Activated naive CD4-positive, alpha-beta T cell treated with anti-CD3 and anti-CD28 coated beads, Interleukin-2, amount 50 U/mL, for 16 hours (primary cell): ENCODE results near the gene FTCDNL1.

Experiments used
- DNase-seq: peaks from one replicate; pipeline ENCODE4 v3.0.0-alpha.2; 2020

Gene FTCDNL1

DNA sequence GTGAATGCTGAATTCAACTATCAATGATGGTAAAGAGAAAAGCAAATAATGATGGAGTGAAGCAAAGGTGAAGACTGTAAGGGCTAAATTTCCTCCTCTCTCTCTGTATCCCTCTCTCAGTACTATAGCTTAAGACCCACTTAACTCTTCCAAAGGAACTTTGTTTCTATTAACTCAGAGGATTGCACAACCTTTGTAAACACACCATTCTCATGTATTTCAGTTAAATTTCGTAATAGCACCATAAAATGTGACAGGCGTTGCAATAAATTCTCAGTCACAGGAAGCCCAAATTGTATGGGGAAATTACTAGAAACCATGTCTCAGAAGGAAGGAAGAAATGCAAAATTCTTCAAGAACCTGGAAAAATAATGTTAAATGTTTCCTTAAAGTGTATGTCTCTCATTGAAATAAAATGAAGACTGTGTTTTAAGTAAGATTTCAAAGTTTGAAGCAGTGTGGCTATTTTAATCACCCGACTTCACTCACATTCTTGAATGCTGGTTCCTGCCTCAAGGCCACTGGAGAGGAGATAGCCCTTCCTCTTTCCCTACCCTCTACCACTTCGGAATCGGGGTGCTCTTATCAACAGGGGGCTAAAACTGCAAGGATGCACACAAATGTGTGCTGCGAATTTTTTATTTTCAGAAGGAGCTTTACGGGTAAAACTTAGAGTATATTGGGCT is 112.1 kb downstream of the FTCDNL1 start:
- no peak for DNase-seq

DNA sequence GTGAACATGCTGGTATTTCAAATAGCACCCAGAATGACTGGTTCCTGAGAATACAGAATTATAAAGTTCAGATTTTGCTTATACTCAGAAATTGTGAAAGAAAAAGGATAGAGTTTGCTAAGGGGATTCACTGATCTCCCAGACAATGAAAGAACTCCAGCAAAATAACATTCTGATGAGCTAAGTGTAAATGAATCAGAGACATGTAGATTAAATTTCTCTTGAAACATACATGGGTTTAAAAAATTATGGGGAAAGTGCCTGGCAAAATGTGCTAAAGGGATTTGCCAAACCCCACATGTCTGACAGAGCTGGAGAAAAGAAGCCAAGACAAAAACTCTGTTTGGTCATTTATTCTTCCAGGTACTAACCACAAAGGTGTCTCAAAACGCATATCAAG is 116.3 kb downstream of the FTCDNL1 start:
- DNase-seq = no peak

DNA sequence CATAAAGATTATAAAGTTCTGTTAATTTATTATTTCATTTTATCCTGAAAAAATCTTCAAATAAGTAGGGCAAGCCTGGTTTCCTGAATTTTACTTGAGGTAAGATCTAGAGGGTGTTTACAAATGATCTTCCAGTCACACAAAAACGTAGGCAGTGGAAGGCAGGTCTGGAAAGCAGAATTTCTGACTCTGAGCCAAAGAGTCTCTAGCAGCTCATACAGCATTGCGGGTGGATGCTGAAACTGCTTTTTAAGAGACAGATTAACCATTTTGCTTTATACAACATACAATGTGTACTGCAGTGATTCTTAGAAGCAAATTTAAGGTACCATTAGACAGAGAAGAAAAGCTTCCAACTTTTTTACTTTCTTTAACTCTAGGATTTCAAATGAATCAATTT is 117.0 kb downstream of the FTCDNL1 start:
- no peak for DNase-seq

- no peak for DNase-seq
These were observed 123.2 kb downstream of the FTCDNL1 start for GRCh38 chr2:199727801-199728200.

DNA sequence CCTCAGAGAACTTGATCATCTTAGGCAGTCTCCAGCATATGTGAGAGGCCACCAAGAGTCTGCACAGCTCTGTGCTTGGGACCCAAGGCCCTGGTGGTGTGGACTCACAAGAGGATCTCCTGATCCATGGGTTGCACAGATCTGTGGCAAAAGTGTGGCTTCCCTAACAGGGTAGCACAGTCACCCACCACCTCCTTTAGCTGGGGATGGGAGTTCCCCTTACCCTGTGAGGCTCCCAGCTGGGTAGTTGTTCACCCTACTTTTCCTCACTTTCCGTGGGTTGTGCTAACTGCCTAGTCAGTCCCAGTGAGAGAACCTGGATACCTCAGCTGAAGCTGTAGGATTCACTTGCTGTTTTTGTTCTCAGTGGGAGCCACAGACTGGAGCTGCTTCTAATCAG is 123.7 kb downstream of the FTCDNL1 start:
- DNase-seq = no peak

- no peak for DNase-seq
These were observed 132.9 kb downstream of the FTCDNL1 start for GRCh38 chr2:199718074-199718473.

DNA sequence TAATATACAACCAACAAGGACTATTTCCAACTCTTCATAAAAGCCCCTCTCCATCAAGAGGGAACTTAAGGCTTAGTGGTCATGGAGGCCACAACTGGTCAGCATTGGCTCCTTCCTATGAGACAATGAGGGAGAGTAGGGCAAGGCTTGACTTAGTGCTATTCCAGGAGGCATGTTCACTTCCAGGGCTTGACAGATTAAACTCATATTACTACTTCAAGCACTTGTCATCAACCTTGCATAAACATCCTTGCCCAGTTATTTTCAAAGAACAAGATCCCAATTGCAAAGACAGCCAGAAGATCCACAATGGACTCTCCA is 133.4 kb downstream of the FTCDNL1 start:
- no peak for DNase-seq

GRCh38 chr2:199716807-199717586 is 134.0 kb downstream of the FTCDNL1 start:
- no peak for DNase-seq

DNA sequence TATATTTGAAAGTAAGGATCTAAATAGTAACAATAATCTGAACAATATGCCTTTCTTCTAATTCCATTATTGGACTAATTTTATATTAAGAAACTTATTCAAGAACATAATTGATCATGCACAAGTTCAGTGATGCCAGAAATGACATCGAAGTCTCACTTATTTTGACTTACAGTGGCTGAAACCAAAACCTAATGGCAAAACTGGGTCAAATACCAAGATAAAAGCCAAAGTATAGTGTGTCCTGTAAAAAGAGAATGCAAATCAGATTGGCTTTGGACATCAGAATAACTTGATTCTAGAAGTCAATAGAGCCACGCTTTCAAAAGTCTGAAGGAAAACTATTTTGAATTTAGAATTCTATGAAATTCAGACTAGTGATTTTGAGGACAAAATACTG is 137.2 kb downstream of the FTCDNL1 start:
- no peak for DNase-seq

DNA sequence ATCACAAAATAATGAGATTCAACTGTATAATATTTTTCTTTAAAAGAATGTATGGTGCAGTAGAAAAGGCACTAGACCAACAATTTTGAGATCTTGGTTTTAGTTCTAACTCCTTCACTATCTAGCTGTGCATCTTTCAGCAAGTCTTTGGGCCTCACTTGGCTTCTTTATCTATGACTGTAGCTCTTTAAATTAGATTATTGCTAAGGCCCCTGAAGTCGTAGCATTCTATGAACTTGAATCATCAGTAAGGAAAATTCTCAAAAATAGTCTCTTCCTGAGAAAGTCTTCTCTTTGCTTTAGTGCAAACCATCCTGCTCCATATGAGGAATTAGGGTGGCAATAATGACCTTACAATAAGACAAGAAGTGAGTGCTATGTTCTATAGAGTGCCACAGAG is 140.4 kb downstream of the FTCDNL1 start:
- DNase-seq = no peak
